Astrocyte (in vitro differentiated cells and primary cell): Measurements from ENCODE around the gene TTL.

ENCODE experiments used
- EZH2 ChIP-seq: IDR thresholded peaks from 2 replicates; pipeline ENCODE4 v1.6.1; 2012; ENCODE audit warnings: mild to moderate bottlenecking, low read length, inconsistent platforms; ENCODE audit not compliant: insufficient read depth
- TF ChIP-seq, protein P1 (sequence below): IDR thresholded peaks from 2 replicates; pipeline ENCODE4 v1.5.1; 2011; ENCODE audit warnings: low read depth, mild to moderate bottlenecking, inconsistent platforms, low read length, moderate library complexity; ENCODE audit not compliant: insufficient read depth

- TF ChIP-seq, protein P1, sequence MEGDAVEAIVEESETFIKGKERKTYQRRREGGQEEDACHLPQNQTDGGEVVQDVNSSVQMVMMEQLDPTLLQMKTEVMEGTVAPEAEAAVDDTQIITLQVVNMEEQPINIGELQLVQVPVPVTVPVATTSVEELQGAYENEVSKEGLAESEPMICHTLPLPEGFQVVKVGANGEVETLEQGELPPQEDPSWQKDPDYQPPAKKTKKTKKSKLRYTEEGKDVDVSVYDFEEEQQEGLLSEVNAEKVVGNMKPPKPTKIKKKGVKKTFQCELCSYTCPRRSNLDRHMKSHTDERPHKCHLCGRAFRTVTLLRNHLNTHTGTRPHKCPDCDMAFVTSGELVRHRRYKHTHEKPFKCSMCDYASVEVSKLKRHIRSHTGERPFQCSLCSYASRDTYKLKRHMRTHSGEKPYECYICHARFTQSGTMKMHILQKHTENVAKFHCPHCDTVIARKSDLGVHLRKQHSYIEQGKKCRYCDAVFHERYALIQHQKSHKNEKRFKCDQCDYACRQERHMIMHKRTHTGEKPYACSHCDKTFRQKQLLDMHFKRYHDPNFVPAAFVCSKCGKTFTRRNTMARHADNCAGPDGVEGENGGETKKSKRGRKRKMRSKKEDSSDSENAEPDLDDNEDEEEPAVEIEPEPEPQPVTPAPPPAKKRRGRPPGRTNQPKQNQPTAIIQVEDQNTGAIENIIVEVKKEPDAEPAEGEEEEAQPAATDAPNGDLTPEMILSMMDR, result no peak
- TF ChIP-seq EZH2, result no peak
Measured at GRCh38 chr2:112480530-112481049, 1.4 kb upstream of the TTL start.
